Testis (tissue), 3 donors: Measurements from ENCODE around the gene PRAME. TPM values are rescaled to one million over a fixed set of nuclear protein-coding genes. Genes with fewer than 3 reads are reported as not detected.
"Not testable (repeated sequence)": the region's sequence is repeated elsewhere in the genome, so short reads cannot be mapped to it uniquely, and the experiment has no call there.

Experiments used
- DNase-seq: peaks from one replicate; pipeline ENCODE4 v3.0.0-alpha.2; 2019
- H3K27ac ChIP-seq, 2 donors: fragments of 200-600 bp; sonication (generic); one replicate each; pipeline ENCODE4 v1.5.1; 2019
- H3K27me3 ChIP-seq: fragments of 200-600 bp; sonication (generic); one replicate; pipeline ENCODE4 v1.5.1; 2019
- H3K36me3 ChIP-seq: fragments of 200-600 bp; sonication (generic); one replicate; pipeline ENCODE4 v1.5.1; 2017; ENCODE audit warnings: low read depth; ENCODE audit errors: missing control alignments
- H3K4me1 ChIP-seq: fragments of 200-600 bp; sonication (generic); one replicate; pipeline ENCODE4 v1.5.1; 2019
- H3K4me3 ChIP-seq, 2 donors: fragments of 200-600 bp; sonication (generic); one replicate each; pipeline ENCODE4 v1.5.1; 2017 to 2019
- H3K9me3 ChIP-seq: fragments of 200-600 bp; sonication (generic); one replicate; pipeline ENCODE4 v1.5.1; 2017
- CTCF ChIP-seq, 3 experiments: fragments of 450-650 bp in 2 of 3; fragments of 200-600 bp in 1 of 3; sonication (generic) in 1 of 3; IDR thresholded peaks; one replicate each; pipeline ENCODE4 v1.5.1; 2016 to 2019; ENCODE audit warnings: antibody characterized with exemption in 3 of 3, mild to moderate bottlenecking in 2 of 3, moderate library complexity in 1 of 3
- POLR2A ChIP-seq: fragments of 450-650 bp; IDR thresholded peaks from one replicate; pipeline ENCODE4 v1.6.1; 2017; ENCODE audit warnings: antibody characterized with exemption, mild to moderate bottlenecking, moderate library complexity
- WGBS, 2 donors: methylation state at CpG; one replicate each; pipeline ENCODE4 v1.1.5; 2018; 5-methylcytosine and 5-hydroxymethylcytosine counted together
- intact Hi-C: fragments of 100-400 bp; cut with DNase I; formaldehyde crosslinking; loops from one replicate; pipeline ENCODE4 v1.15.1; 2023; ENCODE audit warnings: low total_unique reads
- polyA plus RNA-seq: library from polyadenylated mRNA; stranded (reverse); fragments of 350-450 nt; fragmentation: Illumina TruSeq; extraction: RNeasy Lipid Tissue Mini Kit (QIAGEN cat#74804); gene quantifications from one replicate; pipeline ENCODE4 v1.2.3, GENCODE V29; 2014; ENCODE audit warnings: low read depth, low replicate concordance; ENCODE audit not compliant: insufficient read depth
- total RNA-seq, 2 donors: library from RNA; depleted of rRNA; stranded (reverse); fragments of >200 nt; gene quantifications; one replicate each; pipeline ENCODE4 v1.2.3, GENCODE V29; 2016

The PRAME gene
- total and polyA plus RNA-seq, 3 donors from 2014 or later, result 137 to 233 (median 197) TPM

- 84 to 88% methylated on average over 12 of the region's 12 CpGs for WGBS, 2 donors
- no peaks in the 10 kb centered on the region for H3K27me3 ChIP-seq
- no peak overlapping the region for H3K27ac ChIP-seq
- no peaks in the 10 kb centered on the region for H3K36me3 ChIP-seq
- no peak for DNase-seq
- H3K9me3 ChIP-seq, result no peaks in the 10 kb centered on the region
- intact Hi-C loops, result no loop called here
- TF ChIP-seq CTCF (IDR thresholded peaks at IDR 0.05) (no peak), POLR2A (no peak)
- no peaks in the 10 kb centered on the region for H3K4me1 ChIP-seq
- H3K4me3 ChIP-seq, result no peak overlapping the region
Observed at GRCh38 chr22:22588485-22589164, 29.6 kb upstream of the PRAME start.

- H3K27me3 ChIP-seq, result no peaks in the 10 kb centered on the region
- H3K9me3 ChIP-seq, result no peaks in the 10 kb centered on the region
- intact Hi-C loops, result no loop called here
- H3K36me3 ChIP-seq, result no peaks in the 10 kb centered on the region
- no peak for TF ChIP-seq POLR2A
- no peak for TF ChIP-seq CTCF (IDR thresholded peaks at IDR 0.05)
- DNase-seq, result no peak
- H3K27ac ChIP-seq, result no peak overlapping the region
- H3K4me3 ChIP-seq, result no peak overlapping the region
- 80 to 90% methylated on average over 1 to 3 of the region's 3 CpGs for WGBS, 2 donors
- H3K4me1 ChIP-seq, result no peaks in the 10 kb centered on the region
Observed at GRCh38 chr22:22587577-22588188, 28.6 kb upstream of the PRAME start.

- DNase-seq, result no peak
- Histone ChIP-seq H3K27me3 (no peaks in the 10 kb centered on the region), H3K4me3 (no peak overlapping the region), H3K4me1 (no peaks in the 10 kb centered on the region), H3K9me3 (no peaks in the 10 kb centered on the region), H3K27ac (no peak overlapping the region), H3K36me3 (no peaks in the 10 kb centered on the region)
- intact Hi-C loops, result no loop called here
- WGBS, 2 donors, result 92 to 93% methylated on average over 3 of the region's 3 CpGs
- TF ChIP-seq CTCF (IDR thresholded peaks at IDR 0.05), result no peak
- TF ChIP-seq POLR2A, result no peak
Observed at GRCh38 chr22:22584722-22585121, 25.7 kb upstream of the PRAME start.

- Histone ChIP-seq H3K27ac (no peak overlapping the region), H3K4me1 (no peaks in the 10 kb centered on the region), H3K36me3 (no peaks in the 10 kb centered on the region), H3K9me3 (no peaks in the 10 kb centered on the region), H3K27me3 (no peaks in the 10 kb centered on the region), H3K4me3 (no peak overlapping the region)
- TF ChIP-seq CTCF (IDR thresholded peaks at IDR 0.05), result no peak
- TF ChIP-seq POLR2A, result no peak
- intact Hi-C loops, result no loop called here
- 97 to 100% methylated on average over 1 of the region's 1 CpG for WGBS, 2 donors
- DNase-seq, result no peak
Observed at GRCh38 chr22:22583030-22583429, 24.0 kb upstream of the PRAME start.

GRCh38 chr22:22581524-22581923 lies 22.5 kb upstream of the PRAME start:
- H3K4me3 ChIP-seq, H3K27me3 ChIP-seq, H3K27ac ChIP-seq, H3K36me3 ChIP-seq, H3K9me3 ChIP-seq, H3K4me1 ChIP-seq, intact Hi-C loops, DNase-seq: not testable (repeated sequence)
- WGBS, 2 donors, result 81 to 91% methylated on average over 13 of the region's 13 CpGs
